Measurements from ENCODE around the gene CHID1. TPM values are rescaled to one million over a fixed set of nuclear protein-coding genes. Genes with fewer than 3 reads are reported as not detected.
A peak's percentile ranks its signal among the peaks of the same experiment; 100 is the strongest.

CHID1 gene
- total RNA-seq, 2 donors from 2014 or later, result 39.4 to 81.4 TPM

DNA sequence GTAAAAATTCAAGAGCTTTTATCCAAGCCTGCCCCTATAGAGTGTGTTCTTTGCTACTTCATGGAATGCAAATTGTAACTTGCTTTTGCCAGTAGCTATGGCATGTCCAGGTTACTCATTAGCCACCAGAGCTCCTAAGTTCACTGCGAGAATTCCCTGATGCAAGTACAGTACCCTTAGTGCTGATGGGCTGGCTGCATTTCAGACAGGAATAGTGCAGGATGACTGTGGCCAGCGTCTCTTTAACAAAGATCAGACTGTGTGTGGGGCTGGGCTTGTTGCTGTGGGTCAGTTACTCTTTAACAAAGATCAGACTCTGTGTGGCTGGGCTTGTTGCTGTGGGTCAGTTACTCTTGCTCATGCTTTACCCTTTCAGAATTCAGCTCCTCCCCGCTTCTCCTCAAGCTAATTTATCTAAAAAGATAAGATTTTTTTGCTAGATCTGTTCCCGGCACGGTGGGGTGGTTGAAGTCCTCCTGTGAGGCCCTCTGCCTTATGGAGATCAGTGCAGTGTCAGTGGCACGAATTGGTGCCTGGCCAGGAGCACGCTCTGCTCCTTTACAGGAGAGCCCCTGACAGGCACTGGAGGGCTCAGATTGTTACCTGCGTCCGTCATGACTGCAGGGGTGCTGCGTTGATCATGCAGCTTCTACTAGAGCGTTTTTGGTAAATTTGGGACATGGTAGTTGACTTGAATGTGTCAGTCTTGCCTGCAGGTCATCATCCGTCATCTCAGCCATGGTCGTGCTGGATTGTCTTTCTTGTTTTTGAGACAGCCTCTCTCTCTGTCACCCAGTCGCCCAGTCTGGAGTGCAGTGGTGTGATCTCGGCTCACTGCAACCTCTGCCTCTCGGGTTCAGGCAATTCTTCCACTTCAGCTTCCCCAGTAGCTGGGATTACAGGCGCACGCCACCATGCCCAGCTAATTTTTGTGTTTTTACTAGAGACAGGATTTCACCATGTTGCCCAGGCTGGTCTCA lies 42.1 kb upstream of the CHID1 start:
- Histone ChIP-seq H3K4me1 (peaks cover 68% of the 10 kb centered on the region), H3K27ac (peak overlapping the region; percentile 7 to 87 (median 76)), H3K4me3 (no peak overlapping the region), H3K9me3 (no peaks in the 10 kb centered on the region), H3K27me3 (no peaks in the 10 kb centered on the region), H3K36me3 (replicated peaks in 1 of 2; ENCODE audit: insufficient read depth in 1 of 2, low read depth in 2 of 2) (no peaks in the 10 kb centered on the region)
- DNase-seq, result peak; percentile 77 to 94 (median 89)
- TF ChIP-seq, protein P1, sequence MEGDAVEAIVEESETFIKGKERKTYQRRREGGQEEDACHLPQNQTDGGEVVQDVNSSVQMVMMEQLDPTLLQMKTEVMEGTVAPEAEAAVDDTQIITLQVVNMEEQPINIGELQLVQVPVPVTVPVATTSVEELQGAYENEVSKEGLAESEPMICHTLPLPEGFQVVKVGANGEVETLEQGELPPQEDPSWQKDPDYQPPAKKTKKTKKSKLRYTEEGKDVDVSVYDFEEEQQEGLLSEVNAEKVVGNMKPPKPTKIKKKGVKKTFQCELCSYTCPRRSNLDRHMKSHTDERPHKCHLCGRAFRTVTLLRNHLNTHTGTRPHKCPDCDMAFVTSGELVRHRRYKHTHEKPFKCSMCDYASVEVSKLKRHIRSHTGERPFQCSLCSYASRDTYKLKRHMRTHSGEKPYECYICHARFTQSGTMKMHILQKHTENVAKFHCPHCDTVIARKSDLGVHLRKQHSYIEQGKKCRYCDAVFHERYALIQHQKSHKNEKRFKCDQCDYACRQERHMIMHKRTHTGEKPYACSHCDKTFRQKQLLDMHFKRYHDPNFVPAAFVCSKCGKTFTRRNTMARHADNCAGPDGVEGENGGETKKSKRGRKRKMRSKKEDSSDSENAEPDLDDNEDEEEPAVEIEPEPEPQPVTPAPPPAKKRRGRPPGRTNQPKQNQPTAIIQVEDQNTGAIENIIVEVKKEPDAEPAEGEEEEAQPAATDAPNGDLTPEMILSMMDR (IDR thresholded peaks at IDR 0.05), result no peak
- peak in 1 of 3 donors; percentile 21 for TF ChIP-seq POLR2A (IDR thresholded peaks at IDR 0.05)
- intact Hi-C loops (cut with DNase I), result no loop called here
- ATAC-seq, result peak; percentile 95
- WGBS, 2 donors, result 42 to 44% methylated on average over 17 to 18 of the region's 18 CpGs

DNA sequence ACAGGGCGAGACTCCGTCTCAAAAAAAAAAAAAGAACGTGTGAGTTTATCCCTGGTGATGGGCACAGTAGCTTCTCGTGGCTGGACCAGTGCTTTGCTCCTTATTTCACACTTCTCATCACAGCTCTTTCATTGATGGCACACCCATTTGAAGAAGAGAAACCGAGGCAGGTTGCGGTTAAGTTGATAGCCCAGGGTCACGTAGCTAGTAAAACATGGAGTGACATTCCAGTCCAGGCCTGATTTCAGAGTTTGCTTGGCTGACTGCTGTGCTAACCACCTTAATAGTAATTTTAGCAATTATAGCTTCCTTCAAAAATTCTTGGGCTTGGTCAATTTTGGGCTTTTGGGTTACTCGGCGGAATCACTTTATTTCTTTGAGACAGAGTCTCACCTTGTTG lies 40.9 kb upstream of the CHID1 start:
- Histone ChIP-seq H3K27me3 (no peaks in the 10 kb centered on the region), H3K27ac (peak overlapping the region in 3 of 4 donors; percentile 72 to 87 (median 79)), H3K9me3 (no peaks in the 10 kb centered on the region), H3K36me3 (replicated peaks in 1 of 2; ENCODE audit: insufficient read depth in 1 of 2, low read depth in 2 of 2) (no peaks in the 10 kb centered on the region), H3K4me3 (no peak overlapping the region), H3K4me1 (peaks cover 60% of the 10 kb centered on the region)
- no peak for DNase-seq
- intact Hi-C loops (cut with DNase I), result no loop called here
- no peak for TF ChIP-seq POLR2A (IDR thresholded peaks at IDR 0.05)
- TF ChIP-seq, protein P1 (IDR thresholded peaks at IDR 0.05), result no peak
- 79 to 83% methylated on average over 9 of the region's 9 CpGs for WGBS, 2 donors
- ATAC-seq, result no peak

DNA sequence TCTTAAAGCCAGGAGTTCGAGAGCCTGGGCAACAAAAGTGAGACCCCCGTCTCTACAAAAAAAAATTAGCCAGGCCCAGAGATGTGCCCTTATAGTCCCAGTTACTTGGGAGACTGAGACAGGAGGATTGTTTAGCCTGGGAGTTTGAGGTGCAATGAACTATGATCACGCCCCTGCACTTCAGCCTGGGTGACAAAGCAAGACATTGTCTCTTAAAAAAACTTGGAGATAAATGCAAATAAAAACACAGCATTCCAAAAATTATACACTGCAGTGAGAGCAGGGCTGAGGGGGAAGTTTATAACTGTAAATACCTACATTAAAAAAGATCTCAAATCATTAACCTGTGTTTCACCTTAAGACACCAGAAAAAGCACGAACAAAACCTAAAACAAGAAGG lies 37.1 kb upstream of the CHID1 start:
- H3K4me1 ChIP-seq, result peaks cover 36% of the 10 kb centered on the region
- H3K4me3 ChIP-seq, result no peak overlapping the region
- H3K9me3 ChIP-seq, result no peaks in the 10 kb centered on the region
- no peak for DNase-seq
- ATAC-seq, result no peak
- H3K36me3 ChIP-seq (replicated peaks in 1 of 2; ENCODE audit: insufficient read depth in 1 of 2, low read depth in 2 of 2), result no peaks in the 10 kb centered on the region
- WGBS, 2 donors, result 77 to 78% methylated on average over 4 of the region's 4 CpGs
- intact Hi-C loops (cut with DNase I), result no loop called here
- TF ChIP-seq, protein P1 (IDR thresholded peaks at IDR 0.05), result no peak
- TF ChIP-seq POLR2A (IDR thresholded peaks at IDR 0.05), result no peak
- no peaks in the 10 kb centered on the region for H3K27me3 ChIP-seq
- H3K27ac ChIP-seq, result no peak overlapping the region

DNA sequence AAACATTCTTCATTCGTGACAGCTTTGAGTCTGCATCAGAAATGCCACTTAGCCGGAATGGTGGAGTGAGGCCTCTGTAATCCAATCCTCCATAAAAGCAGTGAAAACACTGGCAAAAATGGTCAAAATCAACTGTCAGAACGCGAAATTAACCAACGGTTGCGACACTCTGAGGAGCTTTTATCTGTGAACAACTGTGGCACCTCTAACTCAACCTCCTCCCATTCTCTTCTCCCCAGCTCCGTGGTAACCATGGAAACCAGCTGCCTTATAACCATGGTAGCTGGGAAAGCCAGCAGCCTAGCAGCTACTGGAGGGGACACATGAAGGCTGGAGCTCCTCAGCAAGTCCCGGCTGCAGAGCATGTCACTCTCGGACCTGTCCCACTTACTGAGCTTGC lies 35.4 kb upstream of the CHID1 start:
- no peak overlapping the region for H3K27ac ChIP-seq

More for the DNA sequence above, 35.4 kb upstream of the CHID1 start:
- Histone ChIP-seq H3K4me3 (no peak overlapping the region), H3K9me3 (no peaks in the 10 kb centered on the region), H3K27me3 (no peaks in the 10 kb centered on the region), H3K4me1 (peaks cover 29% of the 10 kb centered on the region), H3K36me3 (replicated peaks in 1 of 2; ENCODE audit: insufficient read depth in 1 of 2, low read depth in 2 of 2) (no peaks in the 10 kb centered on the region)
- no peak for ATAC-seq
- intact Hi-C loops (cut with DNase I), result no loop called here
- 66 to 73% methylated on average over 8 to 9 of the region's 9 CpGs for WGBS, 2 donors
- DNase-seq, result no peak
- TF ChIP-seq POLR2A (IDR thresholded peaks at IDR 0.05), result no peak
- TF ChIP-seq, protein P1 (IDR thresholded peaks at IDR 0.05), result no peak

Measured in body of pancreas (tissue), 4 donors.